ENCODE results near the gene MRPS21. TPM values are rescaled to one million over a fixed set of nuclear protein-coding genes. Genes with fewer than 3 reads are reported as not detected.

Gene MRPS21
- total RNA-seq, 1 donor from 2014 or later: 96.2 TPM

DNA sequence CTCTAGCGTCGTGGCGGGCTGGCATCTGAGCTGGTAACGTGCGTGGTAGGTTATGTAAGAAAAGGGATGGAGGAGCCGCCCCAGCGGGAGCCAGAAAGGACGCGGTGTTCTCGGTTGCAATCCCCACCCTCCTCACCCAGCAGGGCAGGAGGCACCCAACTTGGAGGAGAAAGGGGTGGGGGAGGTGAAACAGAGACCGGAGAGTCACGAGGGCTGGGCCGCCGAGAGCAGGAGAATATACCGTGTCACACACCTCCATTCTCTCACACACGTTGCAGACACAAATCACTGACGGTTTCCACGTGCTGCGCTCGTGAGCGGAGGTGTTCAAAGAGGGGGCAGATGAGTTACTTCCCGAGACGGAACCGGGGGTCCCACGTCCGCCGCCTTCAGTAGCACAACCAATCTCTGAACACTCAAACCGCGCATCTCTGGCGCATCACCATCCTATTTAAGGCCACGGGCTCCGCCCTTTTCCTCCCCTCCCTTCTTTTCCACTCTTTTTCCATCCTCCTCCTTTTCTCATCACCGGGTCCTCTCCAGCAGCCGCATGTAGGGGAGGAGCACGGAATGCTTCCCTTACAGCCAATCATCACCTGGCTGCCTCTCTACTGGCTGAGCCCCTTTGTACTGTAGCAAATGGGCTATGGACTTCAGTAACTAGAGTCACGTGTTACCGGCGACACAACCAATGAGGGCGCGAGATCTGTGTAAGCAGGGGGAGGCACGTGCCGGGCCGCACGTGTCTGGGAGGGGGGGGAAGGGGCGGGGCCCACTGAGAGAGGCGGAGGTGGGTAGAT, 11.7 kb upstream of the MRPS21 start, which contains the start of gene CIART:
Gene CIART, plus strand, starts transcription at position 797 of the 800 bp plus-strand sequence. CDS start 714 bp downstream, outside the sequence.
- peaks cover 27% of the 10 kb centered on the region for H3K4me1 Mint-ChIP-seq
- DNase-seq (ENCODE audit: low read depth, low spot score): no peak
- peak within 1 kb of the TSS; percentile 87 for H3K4me3 Mint-ChIP-seq
- TF ChIP-seq, protein P1, sequence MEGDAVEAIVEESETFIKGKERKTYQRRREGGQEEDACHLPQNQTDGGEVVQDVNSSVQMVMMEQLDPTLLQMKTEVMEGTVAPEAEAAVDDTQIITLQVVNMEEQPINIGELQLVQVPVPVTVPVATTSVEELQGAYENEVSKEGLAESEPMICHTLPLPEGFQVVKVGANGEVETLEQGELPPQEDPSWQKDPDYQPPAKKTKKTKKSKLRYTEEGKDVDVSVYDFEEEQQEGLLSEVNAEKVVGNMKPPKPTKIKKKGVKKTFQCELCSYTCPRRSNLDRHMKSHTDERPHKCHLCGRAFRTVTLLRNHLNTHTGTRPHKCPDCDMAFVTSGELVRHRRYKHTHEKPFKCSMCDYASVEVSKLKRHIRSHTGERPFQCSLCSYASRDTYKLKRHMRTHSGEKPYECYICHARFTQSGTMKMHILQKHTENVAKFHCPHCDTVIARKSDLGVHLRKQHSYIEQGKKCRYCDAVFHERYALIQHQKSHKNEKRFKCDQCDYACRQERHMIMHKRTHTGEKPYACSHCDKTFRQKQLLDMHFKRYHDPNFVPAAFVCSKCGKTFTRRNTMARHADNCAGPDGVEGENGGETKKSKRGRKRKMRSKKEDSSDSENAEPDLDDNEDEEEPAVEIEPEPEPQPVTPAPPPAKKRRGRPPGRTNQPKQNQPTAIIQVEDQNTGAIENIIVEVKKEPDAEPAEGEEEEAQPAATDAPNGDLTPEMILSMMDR (conservative IDR thresholded peaks at IDR 0.05): no peak
- H3K9me3 Mint-ChIP-seq: peaks cover 3% of the 10 kb centered on the region
- peak within 1 kb of the TSS; percentile 91 for H3K27ac Mint-ChIP-seq (ENCODE audit: unreplicated experiment)
- H3K36me3 Mint-ChIP-seq (ENCODE audit: low read depth): no peaks in the 10 kb centered on the region
- peaks cover 19% of the 10 kb centered on the region for H3K27me3 Mint-ChIP-seq (ENCODE audit: low read depth)

DNA sequence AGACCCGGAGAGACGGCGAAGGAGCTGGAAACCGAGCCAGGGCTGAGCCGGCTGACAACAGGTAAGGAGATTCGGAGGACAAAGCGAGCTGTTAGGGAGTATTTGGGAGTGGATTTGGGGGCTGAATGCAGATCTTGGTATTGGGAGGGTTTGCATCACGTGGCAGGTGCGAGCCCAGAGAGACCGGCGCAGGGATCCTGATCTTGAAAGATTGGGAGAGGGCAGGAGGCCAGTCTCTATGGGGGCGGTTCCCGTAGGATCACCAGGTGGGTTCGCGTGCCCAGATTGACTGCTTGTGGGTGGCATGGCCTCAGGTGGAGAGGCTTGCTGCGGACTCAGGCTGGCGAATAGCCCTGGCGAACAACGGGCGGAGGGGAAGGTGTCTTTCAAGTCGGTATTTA, 11.1 kb upstream of the MRPS21 start:
- H3K4me1 Mint-ChIP-seq: peaks cover 27% of the 10 kb centered on the region
- H3K4me3 Mint-ChIP-seq: peak overlapping the region; percentile 87
- peaks cover 3% of the 10 kb centered on the region for H3K9me3 Mint-ChIP-seq
- TF ChIP-seq, protein P1 (conservative IDR thresholded peaks at IDR 0.05): no peak
- peaks cover 19% of the 10 kb centered on the region for H3K27me3 Mint-ChIP-seq (ENCODE audit: low read depth)
- H3K27ac Mint-ChIP-seq (ENCODE audit: unreplicated experiment): no peak overlapping the region
- no peaks in the 10 kb centered on the region for H3K36me3 Mint-ChIP-seq (ENCODE audit: low read depth)
- no peak for DNase-seq (ENCODE audit: low read depth, low spot score)

DNA sequence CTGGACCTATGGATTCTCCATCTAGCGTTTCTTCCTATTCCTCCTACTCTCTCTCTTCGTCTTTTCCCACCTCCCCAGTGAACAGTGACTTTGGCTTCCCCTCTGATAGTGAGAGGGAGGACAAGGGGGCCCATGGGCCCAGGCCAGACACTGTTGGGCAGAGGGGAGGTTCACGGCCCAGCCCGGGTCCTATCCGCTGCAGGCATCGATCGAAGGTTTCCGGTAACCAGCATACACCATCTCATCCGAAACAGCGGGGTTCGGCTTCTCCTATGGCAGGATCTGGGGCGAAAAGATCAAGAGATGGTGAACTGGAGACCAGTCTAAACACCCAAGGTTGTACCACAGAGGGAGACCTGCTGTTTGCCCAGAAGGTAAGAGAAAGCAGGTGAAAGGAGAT, 10.4 kb upstream of the MRPS21 start:
- TF ChIP-seq, protein P1 (conservative IDR thresholded peaks at IDR 0.05): no peak
- no peak for DNase-seq (ENCODE audit: low read depth, low spot score)
- H3K27me3 Mint-ChIP-seq (ENCODE audit: low read depth): peaks cover 19% of the 10 kb centered on the region
- no peaks in the 10 kb centered on the region for H3K36me3 Mint-ChIP-seq (ENCODE audit: low read depth)
- H3K4me1 Mint-ChIP-seq: peaks cover 27% of the 10 kb centered on the region
- H3K27ac Mint-ChIP-seq (ENCODE audit: unreplicated experiment): no peak overlapping the region
- peaks cover 3% of the 10 kb centered on the region for H3K9me3 Mint-ChIP-seq
- no peak overlapping the region for H3K4me3 Mint-ChIP-seq

GRCh38 chr1:150288382-150288781, 5.3 kb upstream of the MRPS21 start:
- peaks cover 6% of the 10 kb centered on the region for H3K4me1 Mint-ChIP-seq
- H3K27ac Mint-ChIP-seq (ENCODE audit: unreplicated experiment): no peak overlapping the region
- DNase-seq (ENCODE audit: low read depth, low spot score): no peak
- H3K9me3 Mint-ChIP-seq: no peaks in the 10 kb centered on the region
- H3K36me3 Mint-ChIP-seq (ENCODE audit: low read depth): no peaks in the 10 kb centered on the region
- H3K27me3 Mint-ChIP-seq (ENCODE audit: low read depth): peaks cover 6% of the 10 kb centered on the region
- H3K4me3 Mint-ChIP-seq: no peak overlapping the region
- TF ChIP-seq, protein P1 (conservative IDR thresholded peaks at IDR 0.05): no peak

- no peak for DNase-seq (ENCODE audit: low read depth, low spot score)
- Mint-ChIP-seq H3K4me3 (no peak overlapping the region), H3K36me3 (ENCODE audit: low read depth) (no peaks in the 10 kb centered on the region), H3K27me3 (ENCODE audit: low read depth) (peaks cover 2% of the 10 kb centered on the region), H3K9me3 (no peaks in the 10 kb centered on the region), H3K4me1 (peaks cover 10% of the 10 kb centered on the region), H3K27ac (ENCODE audit: unreplicated experiment) (no peak overlapping the region)
- TF ChIP-seq, protein P1 (conservative IDR thresholded peaks at IDR 0.05): no peak
These were observed 4.8 kb upstream of the MRPS21 start for GRCh38 chr1:150288822-150289221.

Data from neural crest cell (in vitro differentiated cells).